ENCODE measurements around the gene BBS10.

GRCh38 chr12:76375470-76375869 is 27.3 kb upstream of the BBS10 start:
- TF ChIP-seq CEBPB (IDR thresholded peaks at IDR 0.05; ENCODE audit: low read depth, low read length) (no peak), TAF1 (IDR thresholded peaks at IDR 0.05; ENCODE audit: low read depth, low read length) (no peak), E2F6 (IDR thresholded peaks at IDR 0.05) (no peak), CHD7 (IDR thresholded peaks at IDR 0.05; ENCODE audit: insufficient replicate concordance, low read length) (no peak), CTCF (IDR thresholded peaks at IDR 0.05; ENCODE audit: control extremely low read depth in 1 of 3, insufficient read depth in 1 of 3, low read depth in 1 of 3, low read length in 3 of 3) (no peak), SIN3A (conservative IDR thresholded peaks at IDR 0.05 in 1 of 2, IDR thresholded peaks at IDR 0.05 in 1 of 2; ENCODE audit: low read depth in 1 of 2, low read length in 2 of 2) (no peak), KDM1A (IDR thresholded peaks at IDR 0.05; ENCODE audit: borderline replicate concordance, low read length) (no peak), GABPA (IDR thresholded peaks at IDR 0.05; ENCODE audit: borderline replicate concordance, insufficient read depth, low read length) (no peak), CHD2 (IDR thresholded peaks at IDR 0.05; ENCODE audit: low read length) (no peak)

Data from H1 (cell line).